Activated CD8-positive, alpha-beta T cell treated with anti-CD3 and anti-CD28 coated beads for 36 hours (primary cell): ENCODE results near the gene MIA3. TPM values are rescaled to one million over a fixed set of nuclear protein-coding genes. Genes with fewer than 3 reads are reported as not detected.
A peak's percentile ranks its signal among the peaks of the same experiment; 100 is the strongest.

ENCODE experiments used
- ATAC-seq: fragments of 200-7000 bp; cut with Tn5 transposase; one replicate; pipeline ENCODE4 v1.10.0; 2021; ENCODE audit warnings: mild to moderate bottlenecking, moderate library complexity
- CTCF ChIA-PET: fragments of 350-600 bp; sonication (Branson Sonifier 250); formaldehyde crosslinking; loops from one replicate; lab custom pipeline; 2021; ENCODE audit warnings: antibody characterized with exemption; lab: Charles Lee
- POLR2A ChIA-PET: fragments of 350-600 bp; sonication (Branson Sonifier 250); formaldehyde crosslinking; loops from one replicate; lab custom pipeline; 2021; ENCODE audit warnings: antibody characterized with exemption; lab: Charles Lee
- DNase-seq: peaks from one replicate; pipeline ENCODE4 v3.0.0-alpha.2; 2020
- H3K27ac Mint-ChIP-seq: one replicate; pipeline ENCODE4 v1.8.0; 2021; ENCODE audit warnings: mild to moderate bottlenecking, mixed read lengths
- H3K27me3 Mint-ChIP-seq: one replicate; pipeline ENCODE4 v1.8.0; 2021; ENCODE audit warnings: mixed read lengths
- H3K36me3 Mint-ChIP-seq: one replicate; pipeline ENCODE4 v1.8.0; 2021; ENCODE audit warnings: low read depth, mixed read lengths
- H3K4me1 Mint-ChIP-seq: one replicate; pipeline ENCODE4 v1.8.0; 2021; ENCODE audit warnings: low read depth, mixed read lengths
- H3K4me3 Mint-ChIP-seq: one replicate; pipeline ENCODE4 v1.8.0; 2021; ENCODE audit warnings: mild to moderate bottlenecking, moderate library complexity, mixed read lengths
- H3K9me3 Mint-ChIP-seq: one replicate; pipeline ENCODE4 v1.8.0; 2021; ENCODE audit warnings: mixed read lengths
- CTCF ChIP-seq: fragments of 200-600 bp; IDR thresholded peaks from one replicate; pipeline ENCODE4 v1.8.0; 2022; ENCODE audit warnings: antibody characterized with exemption, mild to moderate bottlenecking
- intact Hi-C: fragments of 100-400 bp; cut with micrococcal nuclease; formaldehyde crosslinking; loops from one replicate; pipeline ENCODE4 v1.10.0; 2022
- total RNA-seq, 2 experiments: library from RNA; stranded (reverse); gene quantifications; one replicate each; pipeline ENCODE4 v1.2.3, GENCODE V29; 2021

Gene MIA3
- total RNA-seq, 2 experiments from 2014 or later: 43.1 to 44.1 TPM

DNA sequence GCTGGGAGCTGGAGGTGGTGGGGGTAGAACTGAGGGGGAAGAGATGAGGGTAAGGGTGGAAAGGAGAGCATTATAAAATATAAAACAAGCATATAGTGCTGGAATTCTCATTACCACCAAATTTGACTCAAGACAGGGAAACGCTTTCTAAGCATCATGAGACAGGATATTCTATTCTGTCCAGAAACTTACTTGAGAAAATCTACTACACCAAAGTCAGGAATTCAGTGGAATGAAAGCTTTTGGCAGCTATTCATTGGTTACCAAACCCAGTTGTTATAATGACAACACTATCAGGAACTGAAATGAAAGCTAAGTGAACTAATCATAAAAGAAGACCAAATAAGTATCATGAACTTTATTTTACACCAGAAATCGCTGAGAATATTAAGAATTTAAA is 79.9 kb downstream of the MIA3 start:
- H3K4me1 Mint-ChIP-seq: peaks cover 15% of the 10 kb centered on the region
- no peaks in the 10 kb centered on the region for H3K9me3 Mint-ChIP-seq
- H3K27ac Mint-ChIP-seq: no peak overlapping the region
- H3K4me3 Mint-ChIP-seq: no peak overlapping the region
- ChIA-PET CTCF (no interaction called here), POLR2A (no interaction called here)
- no peak for TF ChIP-seq CTCF
- intact Hi-C loops: no loop called here
- no peaks in the 10 kb centered on the region for H3K27me3 Mint-ChIP-seq
- no peak for DNase-seq
- H3K36me3 Mint-ChIP-seq: peaks cover 12% of the 10 kb centered on the region
- ATAC-seq: no peak

DNA sequence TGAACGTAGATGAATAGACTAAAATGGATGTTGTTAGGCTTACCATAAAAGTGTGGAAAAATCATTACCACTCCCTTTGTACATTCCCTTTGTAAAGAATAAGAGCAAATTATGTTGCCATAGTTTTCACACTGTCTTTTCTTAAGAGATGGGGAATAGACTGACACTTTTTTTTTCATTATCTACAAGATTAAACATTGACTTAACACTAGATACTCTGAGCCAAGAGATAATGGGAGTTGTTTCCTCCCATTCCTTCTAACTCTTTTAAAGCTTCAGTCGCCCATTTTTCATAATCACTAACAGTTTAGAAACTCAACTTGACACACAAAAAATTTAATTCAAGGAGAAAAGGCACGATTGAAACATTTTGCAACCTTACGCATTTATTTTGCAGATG is 84.3 kb downstream of the MIA3 start:
- intact Hi-C loops: no loop called here
- Mint-ChIP-seq H3K27ac (no peak overlapping the region), H3K36me3 (peaks cover 33% of the 10 kb centered on the region), H3K4me1 (peaks cover 33% of the 10 kb centered on the region), H3K9me3 (peaks cover 4% of the 10 kb centered on the region), H3K27me3 (no peaks in the 10 kb centered on the region), H3K4me3 (no peak overlapping the region)
- CTCF ChIA-PET: no interaction called here
- DNase-seq (no peak), ATAC-seq (no peak)
- POLR2A ChIA-PET: no interaction called here
- no peak for TF ChIP-seq CTCF

DNA sequence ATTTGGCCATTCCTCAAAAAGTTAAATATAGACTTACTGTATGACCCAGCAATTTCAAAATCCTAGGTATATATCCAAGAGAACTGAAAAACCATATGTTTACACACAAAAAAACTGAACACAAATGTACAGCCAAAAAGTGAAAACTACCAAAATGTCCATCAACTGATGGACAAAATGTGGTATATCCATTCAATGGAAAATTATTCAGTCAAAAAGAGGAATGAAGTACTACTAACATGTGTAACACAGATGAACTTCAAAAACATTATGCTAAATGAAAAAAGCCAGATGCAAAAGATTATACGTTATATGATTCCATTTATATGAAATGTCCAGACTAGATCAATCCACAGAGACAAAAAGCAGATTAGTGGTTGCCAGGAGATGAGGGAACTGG is 86.4 kb downstream of the MIA3 start:
- H3K27me3 Mint-ChIP-seq: no peaks in the 10 kb centered on the region
- peaks cover 4% of the 10 kb centered on the region for H3K9me3 Mint-ChIP-seq
- intact Hi-C loops: no loop called here
- H3K4me1 Mint-ChIP-seq: peaks cover 43% of the 10 kb centered on the region
- no peak for ATAC-seq
- no peak for TF ChIP-seq CTCF
- ChIA-PET CTCF (interaction anchor here (1.1 kb wide), 1 partner anchor 420 kb away, joined by 3 read pairs; no protein-coding TSS in a partner anchor), POLR2A (no interaction called here)
- H3K4me3 Mint-ChIP-seq: no peak overlapping the region
- H3K36me3 Mint-ChIP-seq: peaks cover 39% of the 10 kb centered on the region
- H3K27ac Mint-ChIP-seq: no peak overlapping the region
- DNase-seq: no peak

GRCh38 chr1:222706815-222707214 is 88.9 kb downstream of the MIA3 start:
- no peaks in the 10 kb centered on the region for H3K27me3 Mint-ChIP-seq
- POLR2A ChIA-PET: no interaction called here
- H3K4me1 Mint-ChIP-seq: peaks cover 58% of the 10 kb centered on the region
- ATAC-seq: no peak
- no peak overlapping the region for H3K27ac Mint-ChIP-seq
- no peak for TF ChIP-seq CTCF
- DNase-seq: no peak
- peaks cover 50% of the 10 kb centered on the region for H3K36me3 Mint-ChIP-seq
- H3K9me3 Mint-ChIP-seq: peaks cover 4% of the 10 kb centered on the region
- no peak overlapping the region for H3K4me3 Mint-ChIP-seq
- intact Hi-C loops: no loop called here
- CTCF ChIA-PET: interaction anchor here (0.8 kb wide), 1 partner anchor 13 kb away, joined by 3 read pairs; no protein-coding TSS in a partner anchor

DNA sequence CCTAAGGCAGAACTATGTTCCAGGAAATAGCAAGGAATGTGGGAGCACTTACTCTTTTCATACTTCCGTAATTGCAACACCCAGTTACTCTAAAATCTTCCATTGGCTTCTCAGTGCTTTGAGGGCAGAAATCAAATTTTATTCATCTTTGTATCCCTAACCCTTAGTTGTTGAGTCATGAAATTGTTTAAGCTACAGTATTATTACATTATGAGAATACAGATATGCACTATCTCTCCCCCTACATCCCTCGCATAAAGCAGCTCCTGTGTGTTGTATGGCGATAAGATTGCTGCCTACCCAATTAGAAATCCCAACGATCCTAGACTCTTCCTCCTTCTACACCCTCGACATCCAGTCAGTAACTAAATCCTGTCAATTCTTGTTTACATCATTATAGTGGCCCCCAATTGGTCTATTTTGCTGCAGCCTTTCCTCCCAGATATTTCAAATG is 91.8 kb downstream of the MIA3 start:
- Mint-ChIP-seq H3K27ac (no peak overlapping the region), H3K36me3 (peaks cover 49% of the 10 kb centered on the region), H3K4me1 (peaks cover 54% of the 10 kb centered on the region), H3K9me3 (no peaks in the 10 kb centered on the region), H3K27me3 (no peaks in the 10 kb centered on the region), H3K4me3 (peak overlapping the region; percentile 94)
- no peak for ATAC-seq
- ChIA-PET CTCF (interaction anchor here (1.0 kb wide), 1 partner anchor 177 kb away, joined by 3 read pairs; no protein-coding TSS in a partner anchor), POLR2A (no interaction called here)
- TF ChIP-seq CTCF: no peak
- intact Hi-C loops: loop anchor here (5.0 to 10.0 kb wide), 2 partner anchors 52 to 245 kb away; no protein-coding TSS in a partner anchor
- no peak for DNase-seq
